ENCODE measurements around the gene ZNF275.

The ZNF275 gene

GRCh38 chrX:153336121-153336894, 2.4 kb downstream of the ZNF275 start:
- Histone ChIP-seq H3K9me3 (peaks cover 7% of the 10 kb centered on the region; the same call in 1 of the 2 replicates), H4K20me1 (peaks cover 52% of the 10 kb centered on the region), H3K27ac (no peak overlapping the region), H3K4me3 (no peak overlapping the region), H3K4me1 (peaks cover 32% of the 10 kb centered on the region), H3K36me3 (peaks cover 36% of the 10 kb centered on the region), H3K4me2 (peak overlapping the region; percentile 71), H3K9ac (no peak overlapping the region), H3K27me3 (peaks cover 53% of the 10 kb centered on the region)
- no peak for TF ChIP-seq Cebpa-rat (IDR thresholded peaks at IDR 0.05)

DNA sequence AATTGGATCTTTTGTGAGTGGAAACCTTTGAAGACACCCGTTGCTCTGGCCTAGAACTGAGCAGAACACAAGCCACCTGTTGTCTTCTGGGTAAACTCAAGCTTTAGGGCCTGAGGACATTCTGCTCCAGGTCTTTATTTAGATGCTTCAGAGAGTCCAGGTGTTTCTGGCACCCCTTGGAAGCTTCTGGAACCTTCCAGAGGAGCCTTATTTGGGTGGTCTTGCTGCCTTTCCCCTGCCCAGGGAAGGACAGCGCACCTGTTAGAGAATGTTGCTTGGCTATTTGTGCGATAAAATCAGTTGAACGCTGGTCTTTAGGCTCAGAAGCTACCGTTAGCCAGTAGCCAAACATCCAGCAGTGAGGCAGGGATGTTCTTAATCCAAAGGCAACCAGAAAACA, 3.0 kb downstream of the ZNF275 start:
- Histone ChIP-seq H3K36me3 (peaks cover 36% of the 10 kb centered on the region), H3K9ac (no peak overlapping the region), H3K4me2 (no peak overlapping the region), H3K27me3 (peaks cover 57% of the 10 kb centered on the region), H3K27ac (no peak overlapping the region), H4K20me1 (peaks cover 52% of the 10 kb centered on the region), H3K9me3 (peaks cover 7% of the 10 kb centered on the region; the same call in 1 of the 2 replicates), H3K4me3 (no peak overlapping the region), H3K4me1 (peaks cover 32% of the 10 kb centered on the region)
- TF ChIP-seq Cebpa-rat (IDR thresholded peaks at IDR 0.05): no peak

DNA sequence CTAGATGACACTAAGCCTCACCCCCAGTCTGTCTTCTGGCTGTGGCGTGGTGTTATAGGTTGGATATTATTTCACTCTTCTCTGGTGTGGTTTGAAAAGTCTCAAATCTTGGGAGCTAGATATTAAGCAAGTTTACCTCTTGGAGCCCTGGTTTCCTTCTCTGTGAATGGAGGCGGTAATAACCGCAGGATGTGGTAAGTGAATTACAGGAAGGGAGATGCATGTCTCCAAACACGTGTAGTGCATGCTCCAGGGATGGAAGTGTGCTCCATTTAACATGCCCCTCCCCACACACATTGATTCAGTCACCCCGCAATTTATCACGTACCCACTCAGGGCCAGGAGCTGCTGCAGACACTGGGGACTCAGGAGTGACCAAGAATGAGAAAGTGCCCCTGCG, 4.9 kb downstream of the ZNF275 start:
- Histone ChIP-seq H3K9me3 (peaks cover 7% of the 10 kb centered on the region; the same call in 1 of the 2 replicates), H3K4me3 (no peak overlapping the region), H4K20me1 (peaks cover 67% of the 10 kb centered on the region), H3K36me3 (peaks cover 45% of the 10 kb centered on the region), H3K27me3 (peaks cover 76% of the 10 kb centered on the region), H3K27ac (no peak overlapping the region), H3K4me1 (peaks cover 32% of the 10 kb centered on the region), H3K9ac (no peak overlapping the region), H3K4me2 (no peak overlapping the region)
- TF ChIP-seq Cebpa-rat (IDR thresholded peaks at IDR 0.05): no peak

DNA sequence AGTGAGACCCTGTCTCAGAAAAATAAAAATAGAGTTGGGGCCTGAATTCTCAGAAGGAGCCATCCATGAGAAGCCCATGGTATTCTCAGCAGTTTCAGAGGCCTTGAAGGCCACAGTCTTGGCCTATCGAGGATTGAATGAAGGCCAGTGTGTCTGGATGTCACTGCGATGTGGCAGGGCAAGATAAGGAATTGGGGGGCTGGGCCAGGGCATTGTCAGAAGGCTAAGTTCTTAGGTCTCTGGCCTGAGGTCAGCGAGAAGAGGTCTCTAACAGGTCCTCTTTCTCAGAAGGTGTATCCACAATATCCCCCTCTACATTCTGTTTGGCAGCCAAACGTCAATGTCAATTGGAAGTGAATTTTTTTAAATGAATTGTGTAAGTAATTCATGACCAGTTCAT, 5.7 kb downstream of the ZNF275 start:
- Histone ChIP-seq H3K4me2 (no peak overlapping the region), H3K27me3 (peaks cover 84% of the 10 kb centered on the region), H3K4me3 (no peak overlapping the region), H3K36me3 (peaks cover 53% of the 10 kb centered on the region), H3K27ac (no peak overlapping the region), H3K9me3 (peaks cover 7% of the 10 kb centered on the region; the same call in 1 of the 2 replicates), H4K20me1 (peaks cover 69% of the 10 kb centered on the region), H3K9ac (no peak overlapping the region), H3K4me1 (peaks cover 32% of the 10 kb centered on the region)
- no peak for TF ChIP-seq Cebpa-rat (IDR thresholded peaks at IDR 0.05)

DNA sequence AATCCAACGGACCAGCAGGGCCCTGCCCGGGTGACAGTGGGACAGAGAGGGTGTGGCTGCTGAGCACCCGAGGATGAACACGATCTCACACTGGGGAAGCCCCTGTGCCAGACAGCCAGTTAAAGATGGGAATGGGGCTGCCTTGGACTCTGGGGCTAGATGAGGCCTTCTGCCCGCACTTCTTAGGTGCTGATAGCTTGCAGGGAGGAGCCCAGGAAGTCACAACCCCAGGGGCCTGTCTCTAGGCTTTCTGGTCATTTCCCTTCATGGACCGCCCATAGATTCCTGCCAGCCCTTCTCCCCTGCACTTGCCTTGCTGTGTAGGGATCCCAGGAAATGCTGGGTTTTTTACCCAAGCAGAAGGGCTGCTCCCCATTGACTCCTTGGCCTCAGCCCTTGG, 6.2 kb downstream of the ZNF275 start:
- H3K4me1 ChIP-seq: peaks cover 29% of the 10 kb centered on the region
- peaks cover 89% of the 10 kb centered on the region for H3K27me3 ChIP-seq
- no peak overlapping the region for H3K9ac ChIP-seq
- H4K20me1 ChIP-seq: peaks cover 69% of the 10 kb centered on the region
- TF ChIP-seq Cebpa-rat (IDR thresholded peaks at IDR 0.05): no peak
- no peak overlapping the region for H3K4me2 ChIP-seq
- no peak overlapping the region for H3K4me3 ChIP-seq
- no peak overlapping the region for H3K27ac ChIP-seq
- H3K36me3 ChIP-seq: peaks cover 58% of the 10 kb centered on the region
- peaks cover 7% of the 10 kb centered on the region; the same call in 1 of the 2 replicates for H3K9me3 ChIP-seq

- TF ChIP-seq Cebpa-rat (IDR thresholded peaks at IDR 0.05): no peak
- Histone ChIP-seq H3K9me3 (peaks cover 25% of the 10 kb centered on the region), H3K4me3 (no peak overlapping the region), H4K20me1 (peaks cover 41% of the 10 kb centered on the region), H3K4me1 (0 out of 2 replicates have a peak, but pooled peaks cover 9% of the 10 kb centered on the region), H3K9ac (no peak overlapping the region), H3K27me3 (peaks cover 91% of the 10 kb centered on the region), H3K4me2 (no peak overlapping the region), H3K27ac (no peak overlapping the region), H3K36me3 (peaks cover 74% of the 10 kb centered on the region)
These were observed 9.0 kb downstream of the ZNF275 start for GRCh38 chrX:153342762-153343558.

GRCh38 chrX:153343674-153344073, 9.7 kb downstream of the ZNF275 start:
- Histone ChIP-seq H3K27me3 (peaks cover 88% of the 10 kb centered on the region), H4K20me1 (peaks cover 39% of the 10 kb centered on the region), H3K4me2 (no peak overlapping the region), H3K4me3 (no peak overlapping the region), H3K9me3 (peaks cover 25% of the 10 kb centered on the region), H3K36me3 (peaks cover 77% of the 10 kb centered on the region), H3K9ac (no peak overlapping the region), H3K4me1 (0 out of 2 replicates have a peak, but pooled peaks cover 2% of the 10 kb centered on the region), H3K27ac (no peak overlapping the region)
- TF ChIP-seq Cebpa-rat (IDR thresholded peaks at IDR 0.05): no peak

- Histone ChIP-seq H3K27ac (no peak overlapping the region), H4K20me1 (peaks cover 23% of the 10 kb centered on the region), H3K9me3 (peaks cover 24% of the 10 kb centered on the region), H3K4me1 (no peaks in the 10 kb centered on the region), H3K4me3 (no peak overlapping the region), H3K4me2 (no peak overlapping the region), H3K27me3 (peaks cover 79% of the 10 kb centered on the region), H3K9ac (no peak overlapping the region), H3K36me3 (peaks cover 80% of the 10 kb centered on the region)
- TF ChIP-seq Cebpa-rat (IDR thresholded peaks at IDR 0.05): no peak
These were observed 13.6 kb downstream of the ZNF275 start for GRCh38 chrX:153347530-153347929.

DNA sequence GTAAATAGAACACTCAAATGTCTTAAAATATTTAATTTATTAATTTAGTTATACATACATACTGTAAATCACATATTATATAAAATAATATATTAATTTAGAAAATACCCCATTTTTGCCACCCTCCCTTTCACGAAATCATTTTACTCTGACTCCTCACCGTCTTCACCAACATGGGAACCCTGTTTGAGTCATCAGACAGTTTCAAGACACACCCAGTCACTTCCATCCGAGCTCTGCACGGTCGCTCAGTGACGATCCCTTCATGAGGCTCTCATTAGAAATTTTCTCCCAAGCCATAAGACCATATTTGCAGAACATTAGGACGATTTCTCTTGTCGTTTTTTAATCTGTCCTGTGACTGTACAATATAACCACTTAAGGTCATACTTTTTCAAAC, 14.5 kb downstream of the ZNF275 start:
- no peak overlapping the region for H3K4me2 ChIP-seq
- H3K9ac ChIP-seq: no peak overlapping the region
- peaks cover 24% of the 10 kb centered on the region for H3K9me3 ChIP-seq
- H3K27ac ChIP-seq: no peak overlapping the region
- H4K20me1 ChIP-seq: peaks cover 22% of the 10 kb centered on the region
- no peaks in the 10 kb centered on the region for H3K4me1 ChIP-seq
- H3K4me3 ChIP-seq: no peak overlapping the region
- H3K36me3 ChIP-seq: peaks cover 75% of the 10 kb centered on the region
- H3K27me3 ChIP-seq: peaks cover 77% of the 10 kb centered on the region
- no peak for TF ChIP-seq Cebpa-rat (IDR thresholded peaks at IDR 0.05)

DNA sequence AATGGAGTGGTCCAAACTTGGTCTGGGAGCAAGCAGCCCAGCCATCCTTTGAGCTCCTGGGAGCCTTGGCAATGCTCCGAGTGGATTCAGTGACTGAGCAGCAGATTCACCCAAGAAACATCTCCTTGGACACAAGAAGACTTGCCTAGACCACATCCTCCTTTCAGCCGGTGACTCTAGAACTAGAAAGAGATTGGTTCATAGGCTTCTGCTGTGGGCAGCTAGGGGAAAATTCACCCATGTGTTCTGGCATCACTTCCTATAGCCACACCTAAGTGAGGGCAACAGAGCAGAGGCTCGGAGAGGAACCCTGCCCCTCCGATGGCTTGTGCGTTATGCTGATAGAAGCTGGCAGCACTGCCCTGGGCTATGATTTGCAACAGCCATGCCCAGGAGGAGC, 16.0 kb downstream of the ZNF275 start:
- no peak overlapping the region for H3K4me3 ChIP-seq
- TF ChIP-seq Cebpa-rat (IDR thresholded peaks at IDR 0.05): no peak

More for the DNA sequence above, 16.0 kb downstream of the ZNF275 start:
- Histone ChIP-seq H3K27ac (no peak overlapping the region), H3K36me3 (peaks cover 60% of the 10 kb centered on the region), H4K20me1 (peaks cover 16% of the 10 kb centered on the region), H3K9me3 (peaks cover 21% of the 10 kb centered on the region), H3K27me3 (peaks cover 66% of the 10 kb centered on the region), H3K9ac (no peak overlapping the region), H3K4me2 (no peak overlapping the region), H3K4me1 (no peaks in the 10 kb centered on the region)

Data from BLaER1 (cell line).